A549 (cell line): ENCODE results near the gene SLC2A13. TPM values are rescaled to one million over a fixed set of nuclear protein-coding genes. Genes with fewer than 3 reads are reported as not detected.

Experiments
- ATAC-seq, 2 experiments: fragments of 200-7000 bp in 1 of 2; fragments of >200 bp in 1 of 2; cut with Nextera tagmentation in 1 of 2; cut with Tn5 transposase in 1 of 2; 3 replicates each; pipeline versions ENCODE4 v1.8.0 to v1.9.1; 2018 to 2020; ENCODE audit warnings: mild to moderate bottlenecking in 1 of 2, moderate library complexity in 1 of 2
- CTCF ChIA-PET: fragments of 300-600 bp; sonication (Branson Sonifier 250); formaldehyde crosslinking; extraction: SDS; loops from one replicate; lab custom pipeline; 2021; ENCODE audit warnings: antibody characterized with exemption, inconsistent platforms; lab: Yijun Ruan, JAX
- POLR2A ChIA-PET: fragments of 350-600 bp; formaldehyde crosslinking; extraction: SDS; loops from one replicate; lab custom pipeline; 2021; ENCODE audit warnings: antibody characterized with exemption, inconsistent platforms; lab: Yijun Ruan, JAX
- DNase-seq, 2 experiments: peaks; one replicate each; pipeline versions ENCODE4 v3.0.0 to v3.0.0-alpha.2; 2011 to 2016; ENCODE audit warnings: low read depth in 1 of 2, low spot score in 1 of 2
- FAIRE-seq: peaks from 2 replicates; lab custom pipeline; 2011; peaks lifted over from hg19 to GRCh38; lab: Jason Lieb, UNC
- H3K27ac ChIP-seq, 2 experiments: fragments of >200 bp; sonication (Bioruptor Twin); formaldehyde crosslinking; 3 replicates each; pipeline ENCODE4 v1.5.1; 2016 to 2017
- H3K4me1 ChIP-seq: fragments of >200 bp; sonication (Bioruptor Twin); formaldehyde crosslinking; 3 replicates; pipeline ENCODE4 v1.6.1; 2016
- H3K4me2 ChIP-seq: fragments of >200 bp; sonication (Bioruptor Twin); formaldehyde crosslinking; 3 replicates; pipeline ENCODE4 v1.6.1; 2016
- H3K4me3 ChIP-seq: fragments of >200 bp; sonication (Bioruptor Twin); formaldehyde crosslinking; 3 replicates; pipeline ENCODE4 v1.5.1; 2016
- H3K9me3 ChIP-seq: fragments of >200 bp; sonication (Bioruptor Twin); formaldehyde crosslinking; 3 replicates; pipeline ENCODE4 v1.6.1; 2016
- CHD2 ChIP-seq: fragments of 150-350 bp; IDR thresholded peaks from 2 replicates; pipeline ENCODE4 v1.6.1; 2014; ENCODE audit warnings: low read length; ENCODE audit not compliant: partially characterized antibody
- EHF ChIP-seq: fragments of 250-450 bp; sonication (Bioruptor Pico); IDR thresholded peaks from 2 replicates; pipeline ENCODE4 v1.5.0; 2020; ENCODE audit warnings: mild to moderate bottlenecking
- ELK1 ChIP-seq: fragments of 150-350 bp; IDR thresholded peaks from 2 replicates; pipeline ENCODE4 v1.6.1; 2014; ENCODE audit warnings: low read depth, mild to moderate bottlenecking, low read length
- ESRRA ChIP-seq: fragments of 150-350 bp; IDR thresholded peaks from 2 replicates; pipeline ENCODE4 v1.6.1; 2014; ENCODE audit warnings: mild to moderate bottlenecking, low read length, borderline replicate concordance
- HEYL ChIP-seq: fragments of 250-450 bp; sonication (Bioruptor Pico); IDR thresholded peaks from 2 replicates; pipeline ENCODE4 v1.8.0; 2021; ENCODE audit warnings: mild to moderate bottlenecking, moderate library complexity
- HOXA7 ChIP-seq: fragments of 250-450 bp; sonication (Bioruptor Pico); IDR thresholded peaks from 2 replicates; pipeline ENCODE4 v1.5.0; 2020; ENCODE audit warnings: mild to moderate bottlenecking, moderate library complexity
- JUN ChIP-seq, 2 experiments: fragments of >200 bp; sonication (Bioruptor Twin); formaldehyde crosslinking; IDR thresholded peaks; 2 replicates in 1 of 2; 3 replicates in 1 of 2; pipeline ENCODE4 v1.6.1; 2016 to 2017
- JUNB ChIP-seq: fragments of >200 bp; sonication (Bioruptor Twin); formaldehyde crosslinking; IDR thresholded peaks from 2 replicates; pipeline ENCODE4 v1.6.1; 2016
- KDM1A ChIP-seq: fragments of 200-600 bp; sonication (generic); IDR thresholded peaks from 2 replicates; pipeline ENCODE4 v1.6.1; 2016; ENCODE audit warnings: low read depth, mild to moderate bottlenecking
- KDM5A ChIP-seq: fragments of 200-600 bp; sonication (generic); IDR thresholded peaks from 2 replicates; pipeline ENCODE4 v1.6.1; 2016; ENCODE audit warnings: antibody characterized with exemption, mild to moderate bottlenecking
- MAFK ChIP-seq: fragments of 450-650 bp; IDR thresholded peaks from 2 replicates; pipeline ENCODE4 v1.6.1; 2014; ENCODE audit not compliant: partially characterized antibody
- MAZ ChIP-seq: fragments of 150-350 bp; IDR thresholded peaks from 2 replicates; pipeline ENCODE4 v1.6.1; 2014; ENCODE audit warnings: antibody characterized with exemption, low read depth, low read length, borderline replicate concordance
- NR3C1 ChIP-seq: fragments of >200 bp; sonication (Bioruptor Twin); formaldehyde crosslinking; IDR thresholded peaks from 3 replicates; pipeline ENCODE4 v1.6.1; 2017
- PBX3 ChIP-seq: IDR thresholded peaks from 2 replicates; pipeline ENCODE4 v1.6.1; 2012
- POLR2AphosphoS2 ChIP-seq: conservative IDR thresholded peaks from 2 replicates; pipeline ENCODE4 v1.6.1; 2012; ENCODE audit warnings: low read length, improper control_type of control experiment, inconsistent platforms
- RARB ChIP-seq: fragments of 250-450 bp; sonication (Bioruptor Pico); IDR thresholded peaks from 2 replicates; pipeline ENCODE4 v1.8.0; 2021; ENCODE audit warnings: mild to moderate bottlenecking, moderate library complexity
- RNF2 ChIP-seq: fragments of 200-600 bp; sonication (generic); IDR thresholded peaks from 2 replicates; pipeline ENCODE4 v1.6.1; 2016; ENCODE audit warnings: low read depth, mild to moderate bottlenecking, antibody characterized with exemption, moderate library complexity, borderline replicate concordance
- SMC3 ChIP-seq: fragments of >200 bp; sonication (Bioruptor Twin); formaldehyde crosslinking; IDR thresholded peaks from 3 replicates; pipeline ENCODE4 v1.6.1; 2018; ENCODE audit warnings: inconsistent platforms
- ZFP36 ChIP-seq: fragments of 450-650 bp; IDR thresholded peaks from 2 replicates; pipeline ENCODE4 v1.6.1; 2014; ENCODE audit warnings: borderline replicate concordance; ENCODE audit not compliant: partially characterized antibody
- ZNF302 ChIP-seq: fragments of 250-450 bp; sonication (Bioruptor Pico); IDR thresholded peaks from 2 replicates; pipeline ENCODE4 v1.9.0; 2021; ENCODE audit warnings: inconsistent platforms, mild to moderate bottlenecking, moderate library complexity
- WGBS: methylation state at CpG from one replicate; pipeline ENCODE4 v1.1.6; 2017; ENCODE audit errors: missing lambda C conversion rate; 5-methylcytosine and 5-hydroxymethylcytosine counted together
- polyA plus RNA-seq, 4 experiments: library from polyadenylated mRNA; depleted of rRNA in 3 of 4; stranded (reverse); fragments of >200 nt; fragmentation: RNase III in 1 of 4; extraction: RNeasy Plus Mini Kit Qiagen cat#74134 plus additional on column Dnase treatment in 1 of 4; gene quantifications; 2 replicates in 3 of 4; 3 replicates in 1 of 4; pipeline ENCODE4 v1.2.3, GENCODE V29; 2011 to 2017
- TF ChIP-seq, protein P1 (sequence below): fragments of >200 bp; sonication (Bioruptor Twin); formaldehyde crosslinking; IDR thresholded peaks from 3 replicates; pipeline ENCODE4 v1.5.1; 2016

Gene SLC2A13
- polyA plus RNA-seq, 2 of the 4 experiments (the other 2 are of a cell fraction), result 4.5 to 8.2 TPM

DNA sequence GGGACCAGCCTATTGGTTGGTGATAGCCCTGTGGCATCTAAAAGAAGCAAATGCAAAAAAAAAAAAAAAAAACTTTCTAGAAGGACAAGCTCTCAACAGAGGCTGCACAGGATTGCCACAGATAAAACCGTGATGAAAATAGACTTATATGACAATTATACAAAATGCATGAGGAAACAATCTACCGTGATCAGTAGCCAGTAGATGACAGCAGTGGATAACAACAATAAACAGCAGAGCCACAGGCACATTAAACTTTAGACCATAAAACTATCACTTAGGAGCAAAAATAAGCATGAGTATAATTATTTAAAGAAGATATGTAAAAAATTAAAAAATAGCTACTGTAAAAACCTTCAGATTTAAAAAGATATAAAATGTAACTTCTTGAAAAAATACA lies 302.7 kb downstream of the SLC2A13 start:
- no peak overlapping the region for H3K4me2 ChIP-seq
- no peaks in the 10 kb centered on the region for H3K4me1 ChIP-seq
- H3K9me3 ChIP-seq, result no peaks in the 10 kb centered on the region
- H3K27ac ChIP-seq, result no peak overlapping the region
- FAIRE-seq, result no peak
- no peak for ATAC-seq
- 43% methylated on average over 2 of the region's 2 CpGs for WGBS
- ChIA-PET POLR2A (no interaction called here), CTCF (interaction anchor here (0.6 kb wide), 1 partner anchor 38 kb away, joined by 3 read pairs; no protein-coding TSS in a partner anchor)
- TF ChIP-seq, protein P1, sequence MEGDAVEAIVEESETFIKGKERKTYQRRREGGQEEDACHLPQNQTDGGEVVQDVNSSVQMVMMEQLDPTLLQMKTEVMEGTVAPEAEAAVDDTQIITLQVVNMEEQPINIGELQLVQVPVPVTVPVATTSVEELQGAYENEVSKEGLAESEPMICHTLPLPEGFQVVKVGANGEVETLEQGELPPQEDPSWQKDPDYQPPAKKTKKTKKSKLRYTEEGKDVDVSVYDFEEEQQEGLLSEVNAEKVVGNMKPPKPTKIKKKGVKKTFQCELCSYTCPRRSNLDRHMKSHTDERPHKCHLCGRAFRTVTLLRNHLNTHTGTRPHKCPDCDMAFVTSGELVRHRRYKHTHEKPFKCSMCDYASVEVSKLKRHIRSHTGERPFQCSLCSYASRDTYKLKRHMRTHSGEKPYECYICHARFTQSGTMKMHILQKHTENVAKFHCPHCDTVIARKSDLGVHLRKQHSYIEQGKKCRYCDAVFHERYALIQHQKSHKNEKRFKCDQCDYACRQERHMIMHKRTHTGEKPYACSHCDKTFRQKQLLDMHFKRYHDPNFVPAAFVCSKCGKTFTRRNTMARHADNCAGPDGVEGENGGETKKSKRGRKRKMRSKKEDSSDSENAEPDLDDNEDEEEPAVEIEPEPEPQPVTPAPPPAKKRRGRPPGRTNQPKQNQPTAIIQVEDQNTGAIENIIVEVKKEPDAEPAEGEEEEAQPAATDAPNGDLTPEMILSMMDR, result 0 out of 3 replicates have a peak, but pooled peaks have one; percentile 7
- TF ChIP-seq KDM1A (no peak), ESRRA (no peak), NR3C1 (no peak), EHF (CRISPR knock-in tag) (no peak)
- H3K4me3 ChIP-seq, result no peak overlapping the region
- DNase-seq, result no peak

DNA sequence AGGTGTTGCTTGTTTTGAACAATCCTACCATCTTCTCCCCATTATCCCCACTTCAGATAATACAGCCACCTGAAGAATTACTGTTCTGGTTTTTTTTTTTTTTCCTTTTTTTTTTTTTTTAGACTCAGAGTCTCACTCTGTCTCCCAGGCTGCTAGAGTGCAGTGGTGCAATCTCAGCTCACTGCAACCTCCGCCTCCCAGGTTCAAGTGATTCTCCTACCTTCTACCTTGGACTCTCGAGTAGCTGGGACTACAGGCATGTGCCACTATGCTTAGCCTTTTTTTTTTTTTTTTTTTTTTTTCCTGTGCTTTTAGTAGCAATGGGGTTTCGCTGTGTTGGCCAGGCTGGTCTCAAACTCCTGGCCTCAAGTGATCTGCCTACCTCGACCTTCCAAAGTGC lies 306.9 kb downstream of the SLC2A13 start:
- ChIA-PET CTCF (interaction anchor here (0.6 kb wide), 1 partner anchor 157 kb away, joined by 3 read pairs; no protein-coding TSS in a partner anchor), POLR2A (no interaction called here)
- H3K27ac ChIP-seq, result no peak overlapping the region
- no peak overlapping the region for H3K4me3 ChIP-seq
- ATAC-seq (no peak), FAIRE-seq (no peak), DNase-seq (no peak)
- no peaks in the 10 kb centered on the region for H3K9me3 ChIP-seq
- no peaks in the 10 kb centered on the region for H3K4me1 ChIP-seq
- 56% methylated on average over 4 of the region's 4 CpGs for WGBS
- TF ChIP-seq MAZ, result no peak
- TF ChIP-seq ESRRA, result no peak
- no peak for TF ChIP-seq PBX3
- TF ChIP-seq, protein P1, result no peak
- TF ChIP-seq JUNB, result no peak
- TF ChIP-seq RARB (CRISPR knock-in tag), result no peak
- no peak for TF ChIP-seq MAFK
- no peak for TF ChIP-seq JUN (IDR thresholded peaks at IDR 0.05)
- TF ChIP-seq RNF2, result no peak
- TF ChIP-seq HEYL (CRISPR knock-in tag), result no peak
- no peak for TF ChIP-seq ZFP36
- TF ChIP-seq KDM5A, result no peak
- no peak for TF ChIP-seq ELK1
- no peak for TF ChIP-seq HOXA7 (CRISPR knock-in tag)
- TF ChIP-seq ZNF302 (CRISPR knock-in tag), result no peak
- TF ChIP-seq POLR2AphosphoS2, result no peak
- no peak for TF ChIP-seq CHD2
- TF ChIP-seq SMC3, result no peak
- H3K4me2 ChIP-seq, result no peak overlapping the region
